ENCODE results near the gene CYP24A1.

GRCh38 chr20:54116550-54117235, 57.1 kb downstream of the CYP24A1 start:
- TF ChIP-seq GATA2 (IDR thresholded peaks at IDR 0.05; ENCODE audit: low read depth, low read length) = no peak
- TF ChIP-seq GATA3 (IDR thresholded peaks at IDR 0.05; ENCODE audit: low read depth, low read length) = no peak
